GM19043 (cell line): ENCODE measurements around the gene LGALS7B.
"Not testable (repeated sequence)": the region's sequence is repeated elsewhere in the genome, so short reads cannot be mapped to it uniquely, and the experiment has no call there.

Experiments
- ATAC-seq: cut with Tn5 transposase; IDR thresholded peaks from one replicate; pipeline ENCODE4 v1.9.1; 2021; ENCODE audit warnings: low read depth; ENCODE audit not compliant: unreplicated experiment

The LGALS7B gene

DNA sequence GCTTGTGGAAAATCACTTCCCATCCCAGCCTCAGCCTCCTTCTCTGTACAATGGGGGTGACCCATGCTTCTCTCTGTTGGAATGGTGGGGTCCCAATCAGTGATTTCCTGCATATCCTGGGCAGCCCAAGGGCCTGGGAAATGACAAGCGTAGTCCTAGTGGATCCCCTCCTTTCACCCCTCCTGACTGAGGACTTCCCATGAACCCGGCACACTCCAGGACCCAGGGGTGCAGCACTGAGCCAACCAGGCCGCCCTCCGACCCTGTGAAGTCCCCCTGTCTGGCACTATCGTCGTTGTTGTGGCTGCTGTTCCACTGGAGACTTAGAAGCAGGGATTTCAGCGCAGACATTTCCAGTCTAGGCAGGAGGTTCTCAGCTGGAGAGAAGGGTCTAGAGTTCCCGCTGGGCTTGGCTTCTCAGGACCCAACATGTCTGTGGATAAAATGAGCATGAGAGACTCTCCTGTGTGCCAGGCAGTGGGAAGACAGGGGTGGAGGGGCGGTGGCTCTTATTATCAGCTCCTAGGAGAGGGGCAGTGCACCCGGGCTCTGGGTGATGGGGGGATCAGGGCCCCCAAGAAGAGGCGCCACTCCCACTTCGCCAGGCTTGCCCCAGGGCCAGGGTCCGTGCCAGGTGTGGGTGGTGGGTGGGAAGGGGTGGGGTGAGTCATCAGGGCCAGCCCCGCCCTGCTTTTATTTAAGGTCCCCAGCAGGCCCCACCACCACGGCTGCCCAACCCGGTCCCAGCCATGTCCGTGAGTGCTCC, at the start of gene LGALS7B:
Gene LGALS7B, plus strand, starts transcription at position 723 of the 766 bp plus-strand sequence. Its CDS starts 27 bp downstream, at position 750.
- ATAC-seq, result no peak

DNA sequence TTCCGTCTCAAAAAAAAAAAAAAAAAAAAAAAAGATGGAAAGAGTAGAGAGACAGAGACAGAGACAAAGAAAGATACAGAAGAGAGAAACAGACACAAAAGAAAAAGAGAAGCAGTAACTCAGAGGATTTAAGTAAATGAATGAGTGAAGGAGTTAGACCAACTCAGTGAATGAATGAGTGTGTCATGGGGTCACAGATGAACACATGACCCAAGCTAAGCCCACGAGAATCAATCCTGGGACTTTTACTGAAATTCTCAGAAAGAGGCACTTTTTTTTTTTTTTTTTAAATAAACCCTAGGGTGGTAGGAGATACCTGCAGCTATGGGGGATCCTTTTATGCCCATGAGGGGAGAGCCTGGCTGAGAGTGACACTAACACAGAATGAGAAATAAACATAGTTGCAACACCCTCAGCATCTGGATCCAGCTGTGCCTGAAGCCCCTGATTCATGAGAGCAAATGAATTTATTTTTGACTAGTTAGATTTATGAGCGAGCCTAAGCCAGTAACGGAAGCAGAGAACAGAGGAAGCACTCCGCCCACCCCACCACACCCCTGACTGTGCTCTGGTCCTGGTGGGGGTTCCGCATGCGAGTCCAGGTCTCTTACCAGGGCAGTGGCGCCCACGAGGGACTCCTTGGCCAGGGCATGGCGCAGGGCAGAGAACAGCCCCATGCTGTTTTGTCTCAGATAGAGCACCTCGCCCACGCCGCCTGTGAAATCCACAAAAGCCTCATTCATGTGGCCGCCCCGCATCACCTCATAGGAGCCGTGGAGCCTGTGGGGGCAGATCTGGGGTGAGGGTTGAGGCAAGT, 49.4 kb upstream of the LGALS7B start:
- no peak for ATAC-seq

DNA sequence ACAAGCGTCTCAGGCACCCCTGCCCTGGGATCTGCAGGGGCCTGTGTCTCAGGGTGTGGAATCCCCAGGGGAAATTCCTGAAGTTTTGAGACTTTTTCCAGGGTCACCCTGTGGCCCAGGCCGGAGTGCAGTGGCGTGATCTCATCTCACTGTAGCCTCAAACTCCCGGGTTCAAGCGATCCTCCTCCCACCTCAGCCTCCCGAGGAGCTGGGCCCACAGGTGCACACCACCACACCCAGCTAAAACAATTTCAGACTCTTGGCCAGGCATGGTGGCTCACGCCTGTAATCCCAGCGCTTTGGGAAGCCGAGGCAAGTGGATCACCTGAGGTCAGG, 48.8 kb upstream of the LGALS7B start:
- ATAC-seq, result no peak

DNA sequence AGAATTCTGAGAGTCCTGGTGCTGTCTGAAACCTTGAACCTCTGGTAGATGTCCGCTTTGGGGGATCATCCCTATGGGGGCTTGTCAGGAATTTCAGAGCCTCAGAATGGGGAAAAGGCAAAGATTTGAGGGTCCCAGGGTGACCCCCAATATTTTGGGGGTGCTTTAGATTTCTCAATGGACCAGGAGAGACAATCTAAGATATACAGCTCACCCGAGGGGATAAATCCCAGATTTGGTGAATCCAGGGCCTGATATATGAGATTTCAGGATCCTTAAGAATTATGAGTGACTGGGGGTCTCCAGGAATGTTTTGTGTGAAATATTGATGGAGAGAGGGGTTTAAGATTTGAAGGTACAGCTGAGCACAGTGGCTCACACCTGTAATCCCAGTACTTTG, 48.1 kb upstream of the LGALS7B start:
- no peak for ATAC-seq

DNA sequence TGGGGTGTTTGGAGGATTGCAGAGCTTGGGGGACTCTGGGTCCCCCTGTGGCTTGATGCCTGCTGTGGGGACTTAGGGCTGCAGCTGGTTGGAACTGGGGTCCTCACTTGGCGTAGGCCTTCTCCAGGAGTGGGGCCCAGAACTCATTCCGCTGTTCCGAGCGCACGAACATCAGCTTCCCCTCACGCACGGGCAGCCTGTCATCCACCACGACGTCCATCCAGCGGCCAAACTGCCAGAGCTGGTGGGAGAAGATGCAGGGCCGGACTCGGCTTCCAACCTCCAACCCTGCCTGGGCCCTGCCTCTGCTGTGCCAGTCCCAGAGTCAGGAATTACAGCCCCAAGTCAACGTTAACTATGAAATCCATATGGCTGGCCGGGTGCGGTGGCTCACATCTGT, 47.3 kb upstream of the LGALS7B start:
- ATAC-seq, result no peak

DNA sequence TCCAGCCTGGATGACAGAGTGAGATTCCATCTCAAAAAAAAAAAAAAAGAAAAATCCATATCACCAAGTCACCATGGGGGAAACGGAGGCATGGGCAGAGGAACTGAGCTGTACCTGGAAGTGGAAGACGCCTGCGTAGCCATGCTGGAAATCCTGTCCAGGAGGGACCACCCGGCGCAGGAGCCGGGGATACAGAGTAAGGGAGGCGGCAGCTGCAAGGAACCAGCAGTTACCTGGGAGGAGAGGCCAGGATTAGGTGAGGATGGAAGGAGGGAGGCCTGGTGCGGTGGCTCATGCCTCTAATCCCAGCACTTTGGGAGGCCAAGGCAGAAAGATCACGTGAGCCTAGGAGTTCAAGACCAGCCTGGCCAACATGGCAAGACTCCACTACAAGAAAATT, 46.7 kb upstream of the LGALS7B start:
- ATAC-seq, result no peak

DNA sequence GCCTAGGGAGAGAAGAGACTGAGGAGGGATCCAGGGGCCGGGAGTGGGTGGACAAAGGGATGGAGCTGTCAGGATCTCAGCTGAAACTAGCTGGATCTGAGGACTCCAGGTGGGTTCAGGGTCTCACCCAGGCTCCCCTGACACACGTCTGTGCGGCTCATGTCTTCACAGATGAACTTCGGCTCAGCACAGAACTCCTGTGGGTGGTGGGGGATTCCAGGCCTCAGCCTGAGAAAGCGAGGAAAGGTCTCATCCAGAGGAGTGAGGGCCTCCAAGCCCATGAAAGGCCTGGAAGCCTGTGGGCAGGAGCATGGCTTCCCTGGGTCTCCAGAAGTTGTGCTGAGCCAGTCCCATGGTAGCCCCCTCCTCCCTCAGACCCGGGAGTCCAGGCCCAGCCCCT, 46.1 kb upstream of the LGALS7B start:
- no peak for ATAC-seq

DNA sequence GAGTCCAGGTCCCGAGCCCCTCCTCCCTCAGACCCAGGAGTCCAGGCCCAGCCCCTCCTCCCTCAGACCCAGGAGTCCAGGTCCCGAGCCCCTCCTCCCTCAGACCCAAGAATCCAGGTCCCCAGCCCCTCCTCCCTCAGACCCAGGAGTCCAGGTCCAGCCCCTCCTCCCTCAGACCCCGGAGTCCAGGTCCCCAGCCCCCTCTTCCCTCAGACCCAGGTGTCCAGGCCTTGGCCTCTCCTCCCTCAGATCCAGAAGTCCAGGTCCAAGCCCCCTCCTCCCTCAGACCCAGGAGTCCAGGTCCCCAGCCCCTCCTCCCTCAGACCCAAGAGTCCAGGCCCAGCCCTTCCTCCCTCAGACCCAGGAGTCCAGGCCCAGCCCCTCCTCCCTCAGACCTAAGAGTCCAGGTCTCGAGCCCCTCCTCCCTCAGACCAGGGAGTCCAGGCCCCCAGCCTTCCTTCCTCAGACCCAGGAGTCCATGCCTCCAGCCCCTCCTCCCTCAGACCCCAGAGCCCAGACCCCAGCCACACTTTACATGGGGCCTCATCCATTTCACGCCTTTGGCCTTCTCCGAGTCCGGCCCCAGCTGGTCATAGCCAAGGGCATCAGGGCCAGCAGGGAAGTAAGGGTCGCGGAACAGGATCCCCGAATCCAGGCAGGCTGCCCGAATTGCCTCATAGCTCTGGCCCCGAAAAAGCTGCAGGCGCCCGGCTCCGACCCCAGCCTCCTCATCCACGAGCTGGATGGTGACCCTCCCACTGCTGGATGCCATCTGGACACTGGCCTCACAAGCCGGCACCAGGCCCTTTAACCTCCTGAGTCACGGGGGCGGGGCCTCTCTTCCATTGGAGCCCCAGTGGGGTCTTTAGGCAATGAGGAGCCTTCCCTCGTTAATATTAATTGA, 45.4 kb upstream of the LGALS7B start:
- no peak for ATAC-seq

DNA sequence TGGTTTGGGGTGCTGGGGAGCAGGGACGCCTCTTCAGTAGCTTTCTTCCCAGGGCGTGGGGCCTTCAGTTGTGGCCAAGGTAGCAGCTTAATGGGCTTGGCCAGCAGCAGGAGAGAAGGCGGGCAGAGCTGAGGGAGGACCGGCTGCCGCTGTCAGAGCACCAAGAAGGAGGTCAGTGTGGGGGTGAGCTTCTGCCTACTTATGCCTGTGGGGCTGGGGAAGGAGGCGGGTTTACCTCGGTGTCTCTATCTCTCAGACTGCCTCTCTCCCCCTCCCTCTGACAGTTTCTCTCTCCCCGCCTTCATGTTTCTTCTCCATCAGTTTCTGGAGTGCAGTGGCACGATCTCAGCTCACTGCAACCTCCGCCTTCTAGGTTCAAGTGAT, 44.7 kb upstream of the LGALS7B start, which contains the start of gene CAPN12:
Gene CAPN12, minus strand, starts transcription at position 177 of the 384 bp plus-strand sequence. CDS start 309 bp downstream, outside the sequence.
- no peak for ATAC-seq

DNA sequence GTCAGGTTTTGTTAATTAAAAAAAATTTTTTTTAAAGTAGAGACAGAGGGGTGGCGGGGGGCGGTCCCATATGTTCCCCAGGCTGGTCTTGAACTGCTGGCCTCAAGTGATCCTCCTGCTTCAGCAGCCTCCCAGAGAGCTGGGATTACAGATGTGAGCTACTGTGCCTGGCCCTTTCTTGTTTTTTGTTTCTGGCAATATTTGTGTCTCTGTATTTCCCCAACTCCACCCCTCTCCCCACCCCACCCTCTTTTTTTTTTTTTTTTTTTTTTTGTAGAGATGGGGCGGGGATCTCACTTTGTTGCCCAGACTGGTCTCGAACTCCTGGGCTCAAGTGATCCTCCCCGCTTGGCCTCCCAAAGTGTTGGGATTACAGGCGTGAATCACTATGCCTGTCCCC, 44.1 kb upstream of the LGALS7B start:
- no peak for ATAC-seq

DNA sequence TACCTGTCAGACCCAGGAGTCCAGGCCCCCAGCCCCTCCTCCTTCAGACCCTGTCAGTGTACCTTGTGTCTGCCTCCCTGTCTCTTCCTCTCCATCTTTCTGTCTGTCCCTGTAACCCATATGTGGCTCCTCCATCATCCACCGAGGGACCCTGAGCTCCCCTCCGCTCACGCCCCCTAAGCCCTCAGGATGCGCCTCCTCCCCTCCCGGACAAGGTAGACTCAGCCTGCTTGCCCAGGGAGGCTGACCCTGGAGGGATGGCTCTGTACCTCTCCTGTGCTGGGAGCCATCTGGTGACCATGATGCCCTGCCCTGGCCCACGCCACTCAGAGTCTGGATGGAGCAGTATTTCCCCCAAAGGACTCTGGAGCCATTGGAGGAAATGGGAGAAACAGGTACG, 43.7 kb upstream of the LGALS7B start:
- no peak for ATAC-seq

DNA sequence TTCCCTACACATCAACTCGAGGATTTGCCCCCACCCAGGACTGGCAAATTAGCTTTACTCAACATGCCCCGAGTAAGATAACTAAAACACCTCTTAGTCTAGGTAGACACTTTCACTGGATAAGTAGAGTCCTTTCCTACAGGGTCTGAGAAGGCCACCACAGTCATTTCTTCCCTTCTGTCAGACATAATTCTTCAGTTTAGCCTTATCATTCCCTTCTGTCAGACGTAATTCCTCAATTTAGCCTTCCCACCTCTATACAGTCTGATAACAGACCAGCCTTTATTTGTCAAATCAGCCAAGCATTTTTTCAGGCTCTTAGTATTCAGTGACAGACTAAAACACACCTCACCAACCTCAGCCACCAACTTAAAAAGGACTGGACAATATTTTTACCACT, 35.2 kb upstream of the LGALS7B start:
- ATAC-seq, result not testable (repeated sequence)

DNA sequence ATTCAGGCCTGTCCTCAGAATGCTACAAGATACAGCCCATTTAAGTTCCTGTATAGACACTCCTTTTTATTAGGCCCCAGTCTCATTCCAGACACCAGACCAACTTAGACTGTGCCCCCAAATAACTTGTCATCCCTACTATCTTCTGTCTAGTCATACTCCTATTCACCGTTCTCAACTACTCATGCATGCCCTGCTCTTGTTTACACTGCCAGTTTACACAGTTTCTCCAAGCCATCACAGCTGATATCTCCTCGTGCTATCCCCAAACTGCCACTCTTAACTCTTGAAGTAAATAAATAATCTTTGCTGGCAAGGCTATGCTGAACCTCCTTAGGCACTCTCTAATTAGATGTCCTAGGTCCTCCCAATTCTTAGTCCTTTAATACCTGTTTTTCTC, 34.8 kb upstream of the LGALS7B start:
- ATAC-seq, result not testable (repeated sequence)

DNA sequence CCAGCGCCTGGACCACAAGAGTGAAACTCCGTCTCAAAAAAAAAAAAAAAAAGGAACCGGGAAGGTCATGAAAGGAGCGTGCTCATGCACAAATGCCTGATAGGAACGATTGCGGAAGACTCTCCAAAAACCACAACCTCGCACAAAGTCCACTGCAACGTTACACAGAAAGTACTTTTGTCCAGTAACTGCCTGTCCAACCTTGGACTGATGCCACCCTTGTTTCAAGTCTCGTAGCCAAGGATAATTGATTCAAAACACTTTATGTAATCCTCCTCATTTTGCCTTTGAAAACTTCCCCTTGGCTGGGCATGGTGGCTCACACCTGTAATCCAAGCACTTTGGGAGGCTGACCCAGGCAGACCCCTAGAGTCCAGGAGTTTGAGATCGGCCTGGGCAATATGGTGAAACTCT, 29.4 kb upstream of the LGALS7B start:
- no peak for ATAC-seq

DNA sequence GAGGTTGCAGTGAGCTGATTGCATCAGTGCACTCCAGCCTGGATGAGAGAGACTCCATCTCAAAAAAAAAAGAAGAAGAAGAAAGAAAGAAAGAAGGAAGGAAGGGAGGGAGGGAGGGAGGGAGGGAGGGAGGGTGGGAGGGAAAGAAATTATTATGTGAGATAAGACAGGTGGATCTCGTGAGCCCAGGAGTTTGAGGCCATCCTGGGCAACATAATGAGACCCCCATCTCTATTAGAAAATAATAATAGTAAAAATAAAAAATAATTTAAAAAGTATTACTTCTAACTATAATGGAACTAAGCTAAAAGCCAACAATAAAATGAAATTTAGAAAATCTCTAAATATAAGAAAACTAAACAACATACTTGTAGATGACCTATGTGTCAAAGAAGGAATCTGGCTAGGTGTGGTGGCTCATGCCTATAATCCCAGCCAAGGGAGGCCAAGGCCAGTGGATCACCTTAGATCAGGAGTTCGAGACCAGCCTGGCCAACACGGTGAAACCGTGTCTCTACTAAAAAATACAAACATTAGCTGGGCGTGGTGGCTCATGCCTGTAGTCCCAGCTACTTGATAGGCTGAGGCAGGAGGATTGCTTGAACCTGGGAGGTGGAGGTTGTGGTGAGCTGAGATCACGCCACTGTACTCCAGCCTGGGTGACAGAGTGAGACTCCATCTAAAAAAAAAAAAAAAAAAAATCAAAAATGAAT, 28.0 kb upstream of the LGALS7B start:
- ATAC-seq, result not testable (repeated sequence)

DNA sequence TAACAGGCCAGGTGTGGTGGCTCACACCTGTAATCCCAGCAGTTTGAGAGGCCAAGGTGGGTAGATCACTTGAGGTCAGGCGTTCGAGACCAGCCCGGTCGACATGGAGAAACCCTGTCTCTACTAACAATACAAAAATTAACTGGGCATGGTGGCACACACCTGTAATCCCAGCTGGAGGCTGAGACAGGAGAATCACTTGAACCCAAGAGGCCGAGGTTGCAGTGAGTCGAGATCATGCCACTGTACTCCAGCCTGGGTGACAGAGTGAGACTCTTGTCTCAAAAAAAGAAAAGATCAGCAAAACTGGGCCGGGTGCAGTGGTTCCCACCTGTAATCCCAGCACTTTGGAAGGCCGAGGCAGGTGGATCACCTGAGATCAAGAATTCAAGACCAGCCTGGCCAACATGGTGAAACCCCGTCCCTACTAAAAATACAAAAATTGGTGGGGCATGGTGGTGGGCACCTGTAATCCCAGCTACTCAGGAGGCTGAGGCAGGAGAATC, 27.1 kb upstream of the LGALS7B start:
- not testable (repeated sequence) for ATAC-seq

DNA sequence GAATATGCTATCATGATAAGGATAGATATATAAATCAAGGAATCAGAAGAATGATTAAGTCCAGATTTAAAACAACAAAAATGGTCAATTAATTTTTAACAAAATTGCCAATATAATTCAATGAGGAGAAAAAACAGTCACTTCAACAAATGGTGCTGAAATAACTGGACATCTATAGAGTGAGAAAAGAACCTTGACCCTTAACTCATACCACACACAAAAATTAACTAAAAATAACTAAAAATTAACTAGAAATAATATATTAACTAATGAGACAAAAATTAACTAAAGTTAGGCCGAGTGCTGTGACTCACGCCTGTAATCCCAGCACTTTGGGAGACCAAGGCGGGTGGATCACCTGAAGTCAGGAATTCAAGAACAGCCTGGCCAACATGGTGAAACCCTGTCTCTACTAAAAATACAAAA, 25.2 kb upstream of the LGALS7B start:
- no peak for ATAC-seq

DNA sequence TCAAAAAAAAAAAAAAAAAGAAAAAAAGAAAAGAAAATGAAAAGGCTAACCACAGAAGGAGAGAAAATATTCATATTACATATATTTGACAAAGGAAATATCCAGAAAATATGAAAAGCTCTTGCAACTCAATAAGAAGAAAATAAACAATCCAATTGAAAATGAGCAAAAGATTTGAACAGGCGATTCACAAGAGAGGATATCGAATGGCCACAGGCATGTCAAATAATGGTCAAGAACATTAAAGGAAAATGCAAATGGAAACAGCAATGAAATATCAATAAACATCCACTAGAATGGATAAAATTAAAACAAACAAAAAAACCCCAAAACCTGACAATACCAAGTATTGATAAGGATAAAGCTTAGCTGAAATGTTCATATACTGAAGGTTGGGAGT, 23.8 kb upstream of the LGALS7B start:
- ATAC-seq, result no peak

DNA sequence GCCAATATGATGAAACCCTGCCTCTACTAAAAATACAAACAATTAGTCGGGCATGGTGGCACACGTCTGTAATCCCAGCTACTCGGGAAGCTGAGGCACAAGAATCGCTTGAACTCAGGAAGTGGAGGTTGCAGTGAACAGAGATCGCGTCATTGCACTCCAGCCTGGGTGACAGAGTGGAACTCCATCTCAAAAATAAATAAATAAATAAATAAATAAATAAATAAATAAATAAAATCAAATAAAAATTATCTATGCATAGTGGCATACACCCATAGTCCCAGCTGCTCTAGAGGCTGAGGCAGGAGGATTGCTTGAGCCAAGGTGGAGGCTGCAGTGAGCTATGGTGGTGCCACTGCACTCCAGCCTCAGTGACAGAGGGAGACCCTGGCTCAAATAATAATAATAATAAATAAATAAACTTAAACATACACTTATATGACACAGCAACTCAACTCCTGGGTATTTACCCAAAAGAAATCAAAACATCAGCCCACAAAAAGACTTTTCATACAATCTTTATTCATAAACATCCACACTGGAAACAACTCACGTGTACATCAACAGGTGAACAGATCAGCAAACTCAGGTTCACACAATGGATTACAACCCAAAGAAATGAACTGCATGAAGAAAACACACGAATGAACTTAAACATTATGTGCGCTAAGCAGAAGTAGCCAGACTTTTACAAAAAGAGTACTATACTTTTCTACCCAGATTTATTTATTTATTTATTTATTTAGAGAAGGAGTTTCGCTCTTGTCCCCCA, 22.5 kb upstream of the LGALS7B start:
- no peak for ATAC-seq
